ENCODE data around the gene DNAJC18.
"Not testable (repeated sequence)": the region's sequence is repeated elsewhere in the genome, so short reads cannot be mapped to it uniquely, and the experiment has no call there.

DNAJC18 gene

GRCh38 chr5:139388198-139388821 is 51.0 kb downstream of the DNAJC18 start:
- no peak for DNase-seq (ENCODE audit: low read depth)

- no peak for DNase-seq (ENCODE audit: low read depth)
Observed at GRCh38 chr5:139387611-139388197, 51.6 kb downstream of the DNAJC18 start.

GRCh38 chr5:139386956-139387355 is 52.4 kb downstream of the DNAJC18 start:
- not testable (repeated sequence) for DNase-seq (ENCODE audit: low read depth)

GRCh38 chr5:139386050-139386438 is 53.3 kb downstream of the DNAJC18 start:
- no peak for DNase-seq (ENCODE audit: low read depth)

- no peak for DNase-seq (ENCODE audit: low read depth)
Observed at GRCh38 chr5:139385061-139386049, 54.0 kb downstream of the DNAJC18 start.

GRCh38 chr5:139384591-139385051 is 54.7 kb downstream of the DNAJC18 start:
- DNase-seq (ENCODE audit: low read depth): no peak

- DNase-seq (ENCODE audit: low read depth): no peak
Observed at GRCh38 chr5:139383993-139384590, 55.2 kb downstream of the DNAJC18 start.

GRCh38 chr5:139383275-139383992 is 55.9 kb downstream of the DNAJC18 start, which contains the start of gene SLC23A1:
Gene SLC23A1, minus strand, starts transcription at chr5:139383297. Its CDS starts 44 bp downstream, at chr5:139383253.
- DNase-seq (ENCODE audit: low read depth): no peak

- DNase-seq (ENCODE audit: low read depth): no peak
Observed at GRCh38 chr5:139382807-139383206, 56.5 kb downstream of the DNAJC18 start.

GRCh38 chr5:139381837-139382761 is 57.2 kb downstream of the DNAJC18 start:
- DNase-seq (ENCODE audit: low read depth): no peak

GRCh38 chr5:139379626-139380449 is 59.5 kb downstream of the DNAJC18 start:
- no peak for DNase-seq (ENCODE audit: low read depth)

- DNase-seq (ENCODE audit: low read depth): no peak
Observed at GRCh38 chr5:139378941-139379361, 60.4 kb downstream of the DNAJC18 start.

GRCh38 chr5:139378101-139378825 is 61.1 kb downstream of the DNAJC18 start:
- no peak for DNase-seq (ENCODE audit: low read depth)

GRCh38 chr5:139377226-139377625 is 62.1 kb downstream of the DNAJC18 start:
- DNase-seq (ENCODE audit: low read depth): no peak

- DNase-seq (ENCODE audit: low read depth): no peak
Observed at GRCh38 chr5:139376364-139376763, 63.0 kb downstream of the DNAJC18 start.

GRCh38 chr5:139374909-139375308 is 64.4 kb downstream of the DNAJC18 start:
- DNase-seq (ENCODE audit: low read depth): no peak

- DNase-seq (ENCODE audit: low read depth): no peak
Observed at GRCh38 chr5:139371482-139372435, 67.6 kb downstream of the DNAJC18 start.

- DNase-seq (ENCODE audit: low read depth): peak; percentile 50
Observed at GRCh38 chr5:139369181-139369580, 70.1 kb downstream of the DNAJC18 start.
